ENCODE data around the gene ARHGEF4. TPM values are rescaled to one million over a fixed set of nuclear protein-coding genes. Genes with fewer than 3 reads are reported as not detected.

ARHGEF4 gene
- total RNA-seq, 1 experiment from 2014 or later = 12.6 TPM

- no peak overlapping the region for H4K91ac ChIP-seq (ENCODE audit: insufficient read length, low read depth, low read length)
- H2BK12ac ChIP-seq (ENCODE audit: insufficient read length, low read depth, low read length) = no peak overlapping the region
- no peak overlapping the region for H2BK5ac ChIP-seq (ENCODE audit: insufficient read length, low read length)
- H3K9me3 ChIP-seq (ENCODE audit: control insufficient read depth, low read depth, low read length) = peaks cover 16% of the 10 kb centered on the region
- no peaks in the 10 kb centered on the region for H3K4me1 Mint-ChIP-seq
- H3K27me3 ChIP-seq (ENCODE audit: insufficient read depth, low read length) = no peaks in the 10 kb centered on the region
- no peak overlapping the region for H3K27ac Mint-ChIP-seq
- H2BK20ac ChIP-seq (ENCODE audit: low read depth, low read length, poor library complexity, severe bottlenecking) = no peak overlapping the region
- H3K4ac ChIP-seq (ENCODE audit: low read depth, low read length) = no peak overlapping the region
- H4K20me1 ChIP-seq (ENCODE audit: control insufficient read depth, insufficient read depth, insufficient read length) = no peaks in the 10 kb centered on the region
- H3K18ac ChIP-seq (ENCODE audit: insufficient read length, low read depth, low read length) = no peak overlapping the region
- WGBS (ENCODE audit: extremely low coverage, insufficient read length, low lambda C conversion rate) = no CpG with 5 or more reads among the region's 5 CpGs
- DNase-seq = no peak
- H2BK15ac ChIP-seq (ENCODE audit: low read depth, low read length) = no peak overlapping the region
- H3K56ac ChIP-seq (ENCODE audit: insufficient read length, low read depth, low read length) = no peak overlapping the region
- H4K5ac ChIP-seq (ENCODE audit: insufficient read length, low read depth, low read length) = no peak overlapping the region
- no peak overlapping the region for H3K27ac ChIP-seq (ENCODE audit: insufficient read length, low read depth, low read length)
- no peaks in the 10 kb centered on the region for H3K23me2 ChIP-seq (ENCODE audit: insufficient read length, low read depth, low read length, poor library complexity, severe bottlenecking)
- H3K14ac ChIP-seq (ENCODE audit: insufficient read depth, low read length) = no peak overlapping the region
- no peak overlapping the region for H2AFZ ChIP-seq (ENCODE audit: low read length)
- no peak overlapping the region for H3K9ac ChIP-seq (ENCODE audit: extremely low read depth, insufficient read length, low read length)
- H3T11ph ChIP-seq (ENCODE audit: low read length) = no peak overlapping the region
- no peaks in the 10 kb centered on the region for H3K27me3 Mint-ChIP-seq (ENCODE audit: low read depth)
- no peak overlapping the region for H2AK5ac ChIP-seq (ENCODE audit: insufficient read length, low read length)
- peaks cover 2 to 16% of the 10 kb centered on the region in 2 experiments; a peak in 4 of 5 replicates for H3K9me3 Mint-ChIP-seq
- H3K23ac ChIP-seq (ENCODE audit: insufficient read length, low read depth, low read length) = no peak overlapping the region
- no peaks in the 10 kb centered on the region for H3K79me1 ChIP-seq (ENCODE audit: insufficient read depth, low read depth, low read length, poor library complexity, severe bottlenecking)
- H3K4me1 ChIP-seq (ENCODE audit: insufficient read depth, low read length) = no peaks in the 10 kb centered on the region
- TF ChIP-seq, protein P1, sequence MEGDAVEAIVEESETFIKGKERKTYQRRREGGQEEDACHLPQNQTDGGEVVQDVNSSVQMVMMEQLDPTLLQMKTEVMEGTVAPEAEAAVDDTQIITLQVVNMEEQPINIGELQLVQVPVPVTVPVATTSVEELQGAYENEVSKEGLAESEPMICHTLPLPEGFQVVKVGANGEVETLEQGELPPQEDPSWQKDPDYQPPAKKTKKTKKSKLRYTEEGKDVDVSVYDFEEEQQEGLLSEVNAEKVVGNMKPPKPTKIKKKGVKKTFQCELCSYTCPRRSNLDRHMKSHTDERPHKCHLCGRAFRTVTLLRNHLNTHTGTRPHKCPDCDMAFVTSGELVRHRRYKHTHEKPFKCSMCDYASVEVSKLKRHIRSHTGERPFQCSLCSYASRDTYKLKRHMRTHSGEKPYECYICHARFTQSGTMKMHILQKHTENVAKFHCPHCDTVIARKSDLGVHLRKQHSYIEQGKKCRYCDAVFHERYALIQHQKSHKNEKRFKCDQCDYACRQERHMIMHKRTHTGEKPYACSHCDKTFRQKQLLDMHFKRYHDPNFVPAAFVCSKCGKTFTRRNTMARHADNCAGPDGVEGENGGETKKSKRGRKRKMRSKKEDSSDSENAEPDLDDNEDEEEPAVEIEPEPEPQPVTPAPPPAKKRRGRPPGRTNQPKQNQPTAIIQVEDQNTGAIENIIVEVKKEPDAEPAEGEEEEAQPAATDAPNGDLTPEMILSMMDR (conservative IDR thresholded peaks at IDR 0.05) = no peak
- no peak overlapping the region for H3K4me3 Mint-ChIP-seq
- no peaks in the 10 kb centered on the region for H3K79me2 ChIP-seq (ENCODE audit: insufficient read depth, low read length)
- H2BK120ac ChIP-seq (ENCODE audit: low read depth, low read length, poor library complexity, severe bottlenecking) = no peak overlapping the region
- peaks cover 3 to 6% (median 4%) of the 10 kb centered on the region in 3 experiments; a peak in 6 of 7 replicates for H3K36me3 Mint-ChIP-seq (ENCODE audit: insufficient read depth in 1 of 3, low read depth in 3 of 3)
- no peak overlapping the region for H4K8ac ChIP-seq (replicated peaks; ENCODE audit: insufficient read length, low read depth, low read length)
- no peak overlapping the region for H3K4me2 ChIP-seq (ENCODE audit: insufficient read depth, insufficient read length, low read length)
Observed at GRCh38 chr2:130977461-130978050, 140.8 kb downstream of the ARHGEF4 start.
